ENCODE results near the gene FSTL1. TPM values are rescaled to one million over a fixed set of nuclear protein-coding genes. Genes with fewer than 3 reads are reported as not detected.
A peak's percentile ranks its signal among the peaks of the same experiment; 100 is the strongest.

The FSTL1 gene
- polyA plus RNA-seq, 1 of the 3 experiments (the other 2 are of a cell fraction): 329 TPM

DNA sequence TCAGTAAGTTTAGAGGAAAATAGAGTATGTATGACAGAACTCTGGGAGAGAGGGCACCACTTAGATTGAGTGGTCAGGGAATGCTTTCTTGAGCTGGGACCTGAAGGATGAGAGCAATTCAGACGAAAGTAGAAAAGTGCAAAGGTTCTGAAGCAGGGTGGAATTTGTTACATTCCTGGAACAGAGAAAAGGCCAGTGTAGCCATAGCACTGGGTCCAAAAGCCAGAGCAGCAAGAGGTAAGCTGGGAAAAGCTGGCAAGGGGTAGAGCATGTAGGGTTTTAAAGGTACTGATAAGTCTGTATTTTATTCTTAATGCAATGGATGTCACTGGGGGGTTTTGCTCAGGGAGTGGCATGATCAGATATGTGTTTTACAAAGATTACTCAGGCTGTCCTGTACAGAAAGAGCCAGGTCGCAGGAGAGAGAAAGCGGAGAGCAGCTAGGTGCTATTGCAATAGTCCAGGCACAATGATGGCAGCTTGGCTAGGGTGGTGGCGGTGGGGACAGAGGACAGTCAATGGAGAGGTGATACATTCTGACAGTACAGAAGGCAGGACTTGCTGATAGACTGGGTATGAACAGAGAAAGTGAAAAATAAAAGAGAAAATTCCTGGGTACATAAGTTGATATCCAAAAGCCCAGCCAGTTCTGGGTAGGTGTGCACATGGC, 17.0 kb downstream of the FSTL1 start (continued):
- TF ChIP-seq, protein P1, sequence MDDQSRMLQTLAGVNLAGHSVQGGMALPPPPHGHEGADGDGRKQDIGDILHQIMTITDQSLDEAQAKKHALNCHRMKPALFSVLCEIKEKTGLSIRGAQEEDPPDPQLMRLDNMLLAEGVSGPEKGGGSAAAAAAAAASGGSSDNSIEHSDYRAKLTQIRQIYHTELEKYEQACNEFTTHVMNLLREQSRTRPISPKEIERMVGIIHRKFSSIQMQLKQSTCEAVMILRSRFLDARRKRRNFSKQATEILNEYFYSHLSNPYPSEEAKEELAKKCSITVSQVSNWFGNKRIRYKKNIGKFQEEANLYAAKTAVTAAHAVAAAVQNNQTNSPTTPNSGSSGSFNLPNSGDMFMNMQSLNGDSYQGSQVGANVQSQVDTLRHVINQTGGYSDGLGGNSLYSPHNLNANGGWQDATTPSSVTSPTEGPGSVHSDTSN (IDR thresholded peaks at IDR 0.05): no peak
- no peak for TF ChIP-seq RCOR1 (IDR thresholded peaks at IDR 0.05; ENCODE audit: low read length)

GRCh38 chr3:120432150-120432860, 18.5 kb downstream of the FSTL1 start:
- CTCF ChIA-PET: interaction anchor here (0.7 to 3.1 kb wide), 4 partner anchors 9 to 126 kb away, joined by 3 to 13 read pairs (median 4); no protein-coding TSS in a partner anchor
- peaks cover 4 to 83% of the 10 kb centered on the region in 2 experiments for H3K4me1 ChIP-seq (ENCODE audit: control insufficient read depth in 1 of 2, insufficient read depth in 2 of 2, low read depth in 1 of 2, low read length in 1 of 2)
- peak overlapping the region; percentile 12; the same call in 1 of the 2 replicates for H3K4me2 ChIP-seq
- TF ChIP-seq, protein P2, sequence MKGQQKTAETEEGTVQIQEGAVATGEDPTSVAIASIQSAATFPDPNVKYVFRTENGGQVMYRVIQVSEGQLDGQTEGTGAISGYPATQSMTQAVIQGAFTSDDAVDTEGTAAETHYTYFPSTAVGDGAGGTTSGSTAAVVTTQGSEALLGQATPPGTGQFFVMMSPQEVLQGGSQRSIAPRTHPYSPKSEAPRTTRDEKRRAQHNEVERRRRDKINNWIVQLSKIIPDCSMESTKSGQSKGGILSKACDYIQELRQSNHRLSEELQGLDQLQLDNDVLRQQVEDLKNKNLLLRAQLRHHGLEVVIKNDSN (IDR thresholded peaks at IDR 0.05; ENCODE audit: borderline replicate concordance, low read depth): no peak
- TF ChIP-seq RFX5 (IDR thresholded peaks at IDR 0.05; ENCODE audit: low read length): peak; percentile 26; the same call in 1 of the 2 replicates
- TF ChIP-seq, protein P3, sequence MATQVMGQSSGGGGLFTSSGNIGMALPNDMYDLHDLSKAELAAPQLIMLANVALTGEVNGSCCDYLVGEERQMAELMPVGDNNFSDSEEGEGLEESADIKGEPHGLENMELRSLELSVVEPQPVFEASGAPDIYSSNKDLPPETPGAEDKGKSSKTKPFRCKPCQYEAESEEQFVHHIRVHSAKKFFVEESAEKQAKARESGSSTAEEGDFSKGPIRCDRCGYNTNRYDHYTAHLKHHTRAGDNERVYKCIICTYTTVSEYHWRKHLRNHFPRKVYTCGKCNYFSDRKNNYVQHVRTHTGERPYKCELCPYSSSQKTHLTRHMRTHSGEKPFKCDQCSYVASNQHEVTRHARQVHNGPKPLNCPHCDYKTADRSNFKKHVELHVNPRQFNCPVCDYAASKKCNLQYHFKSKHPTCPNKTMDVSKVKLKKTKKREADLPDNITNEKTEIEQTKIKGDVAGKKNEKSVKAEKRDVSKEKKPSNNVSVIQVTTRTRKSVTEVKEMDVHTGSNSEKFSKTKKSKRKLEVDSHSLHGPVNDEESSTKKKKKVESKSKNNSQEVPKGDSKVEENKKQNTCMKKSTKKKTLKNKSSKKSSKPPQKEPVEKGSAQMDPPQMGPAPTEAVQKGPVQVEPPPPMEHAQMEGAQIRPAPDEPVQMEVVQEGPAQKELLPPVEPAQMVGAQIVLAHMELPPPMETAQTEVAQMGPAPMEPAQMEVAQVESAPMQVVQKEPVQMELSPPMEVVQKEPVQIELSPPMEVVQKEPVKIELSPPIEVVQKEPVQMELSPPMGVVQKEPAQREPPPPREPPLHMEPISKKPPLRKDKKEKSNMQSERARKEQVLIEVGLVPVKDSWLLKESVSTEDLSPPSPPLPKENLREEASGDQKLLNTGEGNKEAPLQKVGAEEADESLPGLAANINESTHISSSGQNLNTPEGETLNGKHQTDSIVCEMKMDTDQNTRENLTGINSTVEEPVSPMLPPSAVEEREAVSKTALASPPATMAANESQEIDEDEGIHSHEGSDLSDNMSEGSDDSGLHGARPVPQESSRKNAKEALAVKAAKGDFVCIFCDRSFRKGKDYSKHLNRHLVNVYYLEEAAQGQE (IDR thresholded peaks at IDR 0.05; ENCODE audit: low read depth, low read length): no peak
- TF ChIP-seq MEF2A (IDR thresholded peaks at IDR 0.05; ENCODE audit: borderline replicate concordance, low read depth): no peak
- peaks cover 9 to 35% of the 10 kb centered on the region in 2 experiments for H3K36me3 ChIP-seq (replicated peaks in 1 of 2; ENCODE audit: control insufficient read depth in 1 of 2, insufficient read depth in 2 of 2, low read length in 1 of 2)
- H3K79me2 ChIP-seq (ENCODE audit: insufficient read depth): peaks cover 100% of the 10 kb centered on the region
- no peak overlapping the region for H2AFZ ChIP-seq (ENCODE audit: low read depth)
- no peak overlapping the region for H3K4me3 ChIP-seq (ENCODE audit: low read depth in 2 of 2, low read length in 1 of 2)
- H4K20me1 ChIP-seq (ENCODE audit: insufficient read depth): 0 out of 2 replicates have a peak, but pooled peaks cover 7% of the 10 kb centered on the region
- DNase-seq: no peak
- no peaks in the 10 kb centered on the region for H3K9me2 ChIP-seq
- peak overlapping the region; percentile 54 to 96; a peak in 3 of 4 replicates for H3K27ac ChIP-seq (ENCODE audit: low read depth in 2 of 2, low read length in 1 of 2)
- H3K27me3 ChIP-seq (ENCODE audit: insufficient read depth): no peaks in the 10 kb centered on the region
- H3K9ac ChIP-seq: peak overlapping the region; percentile 27; the same call in 1 of the 2 replicates
- WGBS (ENCODE audit: low lambda C conversion rate): 94% methylated on average over 4 of the region's 4 CpGs
- no peaks in the 10 kb centered on the region for H3K9me3 ChIP-seq
- H3F3A ChIP-seq (replicated peaks; ENCODE audit: insufficient read depth): peaks cover 67% of the 10 kb centered on the region
- POLR2A ChIA-PET: no interaction called here

Measured in SK-N-SH (cell line).